HG03095 (cell line): ENCODE results near the gene SNAI3.
A peak's percentile ranks its signal among the peaks of the same experiment; 100 is the strongest.

Experiments
- ATAC-seq: cut with Tn5 transposase; IDR thresholded peaks from one replicate; pipeline ENCODE4 v1.9.1; 2021; ENCODE audit warnings: moderate library complexity; ENCODE audit not compliant: unreplicated experiment

The SNAI3 gene

DNA sequence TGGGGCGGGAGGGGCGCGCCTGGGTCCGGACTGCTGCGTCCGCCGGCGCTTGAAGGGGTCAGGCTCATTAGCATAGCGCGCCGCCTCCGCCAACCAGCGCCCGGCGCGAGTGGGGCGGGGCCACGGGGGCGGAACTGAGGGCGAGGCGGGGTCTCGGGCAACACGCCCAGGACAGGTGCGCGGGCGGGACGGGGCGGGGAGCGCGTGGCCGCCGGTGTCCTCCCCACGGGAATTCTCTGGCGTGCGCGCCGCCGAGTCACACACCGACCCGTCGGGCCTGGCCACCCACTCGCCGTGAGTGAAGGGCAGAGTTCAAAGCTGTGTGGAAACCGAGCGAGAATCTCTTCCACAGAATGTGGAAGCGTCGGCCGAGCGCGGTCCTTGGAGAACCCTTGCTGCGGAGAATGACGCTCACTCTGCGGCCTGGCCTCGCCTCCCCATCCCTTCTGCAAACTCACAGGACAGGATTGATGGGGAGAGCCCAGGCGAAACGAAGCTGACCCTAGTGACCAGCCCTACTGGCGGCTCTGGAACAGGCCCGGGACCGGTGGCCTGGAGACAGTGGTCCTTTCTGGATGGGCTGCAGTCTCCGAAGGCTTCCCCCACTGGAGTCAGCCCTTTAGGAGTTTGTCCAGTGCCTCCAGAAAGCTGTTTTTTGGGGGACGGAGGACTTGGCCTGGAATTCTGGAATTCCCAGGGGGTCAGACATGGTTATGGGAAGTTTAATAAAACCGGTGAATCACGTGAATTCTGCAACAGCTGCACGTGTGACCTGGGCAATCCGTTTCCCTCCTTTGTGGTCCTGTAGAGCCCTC is at the start of gene SNAI3:
Gene SNAI3, minus strand, starts transcription at position 69 of the 815 bp plus-strand sequence. CDS start 101 bp downstream, outside the sequence.
- ATAC-seq, result peak; percentile 61

DNA sequence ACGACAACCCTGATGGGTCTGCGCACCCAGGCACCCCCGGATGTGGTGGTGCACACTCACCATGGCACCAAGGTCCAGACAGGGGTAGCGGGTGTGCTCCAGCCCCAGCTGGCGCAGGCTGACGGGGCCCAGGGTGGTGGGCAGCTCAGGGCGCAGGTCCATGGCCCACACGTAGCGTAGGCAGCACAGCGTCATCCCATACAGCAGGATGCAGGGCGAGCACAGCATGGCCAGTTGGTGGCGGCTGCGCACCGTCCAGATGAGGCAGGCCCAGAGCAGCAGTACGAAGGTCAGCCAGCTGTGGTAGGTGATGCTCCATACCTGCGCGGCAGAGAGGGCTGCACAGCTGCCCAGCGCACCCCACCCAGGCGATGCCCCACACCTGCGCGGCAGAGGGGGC is 49.8 kb upstream of the SNAI3 start:
- ATAC-seq, result no peak

DNA sequence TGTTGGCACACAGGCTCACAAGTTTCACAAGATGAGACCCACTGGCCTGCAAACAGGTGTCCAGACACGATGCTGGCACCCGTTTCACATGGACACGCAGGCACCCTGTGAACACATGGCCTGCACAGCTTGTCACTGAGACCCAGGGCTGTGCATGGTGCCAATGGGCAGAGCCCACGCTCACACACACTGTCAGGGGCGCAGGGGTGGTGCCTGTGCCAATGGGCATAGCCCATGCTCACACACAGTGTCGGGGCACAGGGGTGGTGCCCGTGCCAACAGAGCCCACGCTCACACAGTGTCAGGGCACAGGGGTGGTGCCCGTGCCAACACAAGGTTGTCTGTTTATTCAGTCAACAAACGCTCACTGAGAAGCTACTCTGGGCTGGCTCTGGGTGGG is 49.3 kb upstream of the SNAI3 start:
- no peak for ATAC-seq

DNA sequence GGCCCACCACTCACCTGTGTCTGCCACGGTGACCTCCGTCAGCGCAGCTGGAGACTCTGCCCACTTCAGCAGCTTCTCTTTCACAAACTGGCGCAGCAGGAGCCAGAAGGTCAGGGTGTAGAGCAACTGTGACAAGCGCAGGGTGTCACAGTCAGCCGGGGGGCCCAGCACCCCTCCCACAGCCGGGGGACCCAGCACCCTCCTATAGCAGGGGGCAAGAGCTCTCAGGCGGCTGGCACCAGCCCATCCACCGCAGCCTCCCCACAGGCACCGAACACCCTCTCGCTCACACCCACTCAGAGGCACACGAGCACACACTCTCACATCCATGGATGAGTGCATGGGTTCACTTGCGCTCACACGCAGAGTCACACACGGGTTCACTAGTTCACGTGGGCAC is 48.8 kb upstream of the SNAI3 start:
- no peak for ATAC-seq

DNA sequence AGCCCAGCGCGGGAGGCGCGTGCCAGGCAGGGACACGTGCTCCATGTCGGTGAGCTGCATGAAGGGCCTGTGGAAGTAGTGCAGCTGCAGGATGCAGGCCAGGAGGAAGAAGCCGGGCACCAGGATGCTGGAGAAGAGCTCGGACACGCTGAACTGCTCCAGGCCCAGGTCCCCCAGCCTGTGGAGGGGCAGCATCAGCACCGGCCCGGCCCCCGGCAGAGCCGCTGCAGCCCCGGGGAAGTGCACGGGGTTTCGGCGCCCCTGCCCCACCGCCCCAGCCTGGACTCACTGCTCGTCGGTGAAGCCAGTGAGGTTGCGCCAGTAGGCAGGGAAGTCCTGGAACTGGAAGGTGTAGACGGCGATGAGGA is 48.0 kb upstream of the SNAI3 start:
- ATAC-seq, result no peak

DNA sequence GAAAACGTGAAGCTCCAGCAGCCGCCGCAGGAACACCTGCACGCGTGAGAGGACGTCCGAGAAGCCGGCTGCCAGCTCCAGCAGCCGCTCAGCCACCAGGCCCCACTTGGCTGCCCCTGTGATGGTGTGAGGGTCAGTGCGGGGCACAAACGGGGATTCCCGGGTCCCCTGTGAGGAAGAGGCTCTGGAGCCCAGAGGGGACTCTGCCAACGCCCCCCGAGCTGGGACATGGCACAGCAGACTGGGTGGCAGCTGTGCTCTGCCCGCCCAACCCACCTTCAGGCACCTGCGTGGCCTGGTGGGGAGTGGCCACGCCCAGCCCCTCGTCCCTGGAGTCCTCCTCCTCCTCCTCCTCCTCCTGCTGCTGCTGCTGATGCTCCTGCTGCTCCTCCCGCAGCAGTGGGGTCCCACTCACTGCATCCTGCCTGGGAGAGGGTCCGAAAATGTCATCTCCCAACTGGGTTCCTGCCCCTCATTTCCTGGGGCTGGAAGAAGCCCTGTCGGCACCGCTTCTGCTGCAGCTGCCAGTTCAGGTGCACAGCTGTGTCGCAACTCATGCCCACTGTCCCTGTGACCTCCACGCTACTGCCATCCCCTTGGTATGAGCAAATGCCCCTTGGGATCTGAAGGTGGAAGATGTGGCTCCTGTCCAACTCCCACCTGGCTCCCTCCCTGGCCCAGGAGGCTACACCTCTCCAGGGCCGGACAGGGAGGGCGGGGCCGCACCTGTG is 47.5 kb upstream of the SNAI3 start:
- no peak for ATAC-seq

DNA sequence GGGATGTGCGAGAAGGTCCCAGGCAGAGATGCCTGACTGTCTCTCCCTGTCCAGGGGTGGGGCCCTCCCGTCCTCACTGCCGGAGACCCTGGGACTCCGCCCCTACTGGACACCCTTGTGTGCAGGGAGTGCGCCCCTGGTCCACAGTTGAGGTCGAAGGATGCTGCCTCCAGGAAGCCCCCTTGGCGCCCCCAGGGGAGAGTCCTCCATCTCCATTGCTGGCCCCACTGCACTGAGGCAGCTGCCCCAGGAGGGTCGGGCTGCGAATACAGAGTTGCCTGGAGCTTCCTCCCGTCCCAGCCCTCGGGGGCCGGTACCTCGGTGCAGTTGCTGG is 46.6 kb upstream of the SNAI3 start:
- ATAC-seq, result no peak

DNA sequence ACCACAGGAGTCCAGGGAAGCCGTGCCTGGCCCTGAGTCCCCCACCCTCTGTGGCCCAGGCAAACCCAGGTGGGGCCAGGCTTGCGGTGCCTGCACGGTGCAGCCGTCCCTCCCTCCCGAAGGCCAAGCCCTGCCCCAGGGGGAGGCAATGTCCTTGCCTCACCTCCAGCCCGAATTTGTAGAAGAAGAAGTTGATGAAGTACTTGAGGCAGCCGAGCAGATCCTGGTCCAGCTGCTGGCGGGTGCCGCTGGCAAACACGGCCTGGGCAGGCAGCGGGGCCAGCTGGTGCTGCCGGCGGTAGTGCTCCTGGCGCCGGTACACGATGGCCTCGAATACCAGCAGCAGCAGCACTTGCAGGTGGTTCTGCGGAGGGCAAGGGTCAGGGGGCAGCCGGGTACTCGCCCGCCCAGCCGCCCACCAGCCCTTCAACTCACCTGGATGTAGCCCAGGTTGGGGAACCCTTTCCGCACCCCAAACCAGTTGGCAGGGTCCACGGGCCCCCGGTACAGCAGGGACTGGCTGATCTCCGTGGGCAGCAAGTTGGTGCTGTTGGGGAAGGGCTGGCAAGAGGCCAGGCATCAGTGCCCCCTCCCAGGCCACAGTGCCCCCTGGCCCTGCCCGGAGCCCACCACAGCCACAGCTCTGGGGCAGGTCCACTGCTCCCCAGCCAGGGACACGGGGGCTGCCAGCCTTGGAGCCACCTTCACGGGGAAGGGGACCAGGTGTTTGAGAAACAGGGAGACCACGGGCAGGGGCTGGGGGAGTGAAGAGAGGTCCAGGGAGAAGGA is 46.1 kb upstream of the SNAI3 start:
- no peak for ATAC-seq

DNA sequence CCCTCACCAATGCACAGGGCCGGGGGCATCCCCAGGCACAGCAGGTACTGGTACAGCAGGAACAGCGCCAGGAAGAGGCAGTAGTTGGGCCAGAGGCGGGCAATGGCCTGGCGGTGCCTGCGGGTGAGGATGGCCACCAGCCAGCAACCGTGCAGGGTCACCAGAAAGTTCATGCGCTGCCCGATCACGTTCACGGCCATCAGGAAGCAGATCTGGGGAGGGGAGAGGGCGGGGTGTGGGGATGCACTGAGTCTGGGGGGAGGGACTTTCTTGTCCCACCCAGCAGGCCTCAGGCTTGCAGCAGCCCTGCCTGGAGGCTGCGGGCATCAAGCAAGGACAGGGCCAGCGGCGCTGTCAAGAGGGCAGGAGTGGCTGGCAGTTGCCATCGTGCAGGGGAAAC is 45.4 kb upstream of the SNAI3 start:
- no peak for ATAC-seq

DNA sequence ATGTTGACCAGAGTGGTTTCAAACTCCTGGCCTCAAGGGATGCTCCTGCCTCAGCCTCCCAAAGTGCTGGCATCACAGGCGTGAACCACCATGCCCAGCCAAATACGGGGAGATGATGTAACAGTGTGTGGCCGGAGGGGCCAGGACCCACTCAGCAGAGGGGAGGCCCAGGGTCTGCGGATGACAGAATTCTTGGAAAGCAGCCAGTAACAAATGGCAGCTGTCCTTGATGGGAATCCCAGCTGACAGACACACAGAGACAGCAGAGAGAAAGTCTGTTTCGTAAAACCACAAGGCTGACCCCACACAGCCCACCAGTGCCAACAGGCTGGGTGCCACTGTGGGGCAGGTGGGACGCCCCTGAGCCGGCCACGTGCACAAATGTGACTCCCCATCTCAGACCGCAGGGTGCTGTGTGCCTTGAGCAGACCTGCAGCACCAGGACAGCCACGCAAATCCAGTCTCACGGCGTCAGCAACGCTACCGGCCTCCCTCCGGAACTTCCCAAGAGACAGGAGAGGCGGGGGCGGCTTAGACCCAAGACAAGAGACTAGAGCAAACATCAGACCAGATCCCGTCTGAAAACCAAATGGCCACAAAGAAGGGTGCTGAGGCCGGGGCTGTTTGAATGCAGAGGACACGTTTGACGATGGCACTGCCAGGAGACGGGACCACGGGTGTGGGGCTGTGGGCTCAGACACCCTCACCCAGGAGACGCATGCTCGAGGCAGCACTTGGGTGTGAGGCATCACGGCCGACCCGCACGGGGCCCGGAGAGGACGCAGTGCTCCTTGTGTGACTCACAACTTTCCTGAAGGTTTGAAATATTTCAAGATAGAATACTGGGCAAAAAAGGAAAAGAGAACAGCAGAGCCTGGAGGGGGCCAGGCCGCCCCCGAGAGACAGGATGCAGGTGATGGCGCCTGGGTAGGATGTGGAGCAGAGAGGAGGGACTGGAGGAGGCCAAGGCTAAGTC is 44.6 kb upstream of the SNAI3 start:
- ATAC-seq, result no peak

DNA sequence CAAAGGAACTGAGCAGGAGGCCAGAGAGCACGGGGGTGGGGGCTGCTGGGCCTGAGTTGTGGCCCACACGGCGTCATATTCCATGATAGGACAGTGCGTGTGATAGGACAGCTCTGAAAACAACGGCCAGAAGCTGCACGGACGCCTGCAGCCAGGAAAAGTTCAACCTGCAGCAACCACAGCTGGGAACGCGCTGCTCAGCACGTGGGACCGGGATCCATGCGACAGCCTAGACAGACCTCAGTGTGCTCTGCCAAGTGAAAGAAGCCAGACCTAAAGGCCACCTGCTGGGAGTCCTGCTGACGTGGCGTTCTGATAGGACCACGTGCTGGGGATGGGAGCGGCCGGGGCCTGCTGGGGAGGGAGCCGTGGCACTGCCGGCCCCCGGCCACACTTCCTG is 41.6 kb upstream of the SNAI3 start:
- no peak for ATAC-seq

DNA sequence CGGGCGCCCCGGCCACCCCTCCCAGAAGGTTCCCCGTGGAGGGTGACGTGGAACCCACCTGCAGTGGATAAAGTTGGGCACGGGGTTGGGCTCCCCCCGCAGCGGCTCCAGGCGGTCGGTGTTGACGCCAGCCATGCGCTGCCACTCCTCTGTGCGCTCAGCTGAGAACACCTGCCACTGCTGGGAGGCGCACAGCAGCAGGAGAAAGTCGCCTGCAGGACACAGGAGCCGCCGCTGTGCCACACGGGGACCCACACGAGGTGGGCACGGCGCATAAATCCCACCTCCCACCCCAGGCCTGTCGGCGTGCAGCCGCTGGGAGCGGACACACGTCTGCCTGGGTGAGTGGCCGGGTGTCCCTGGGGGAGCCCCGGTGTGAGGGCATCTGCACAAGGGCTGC is 40.7 kb upstream of the SNAI3 start:
- ATAC-seq, result no peak

DNA sequence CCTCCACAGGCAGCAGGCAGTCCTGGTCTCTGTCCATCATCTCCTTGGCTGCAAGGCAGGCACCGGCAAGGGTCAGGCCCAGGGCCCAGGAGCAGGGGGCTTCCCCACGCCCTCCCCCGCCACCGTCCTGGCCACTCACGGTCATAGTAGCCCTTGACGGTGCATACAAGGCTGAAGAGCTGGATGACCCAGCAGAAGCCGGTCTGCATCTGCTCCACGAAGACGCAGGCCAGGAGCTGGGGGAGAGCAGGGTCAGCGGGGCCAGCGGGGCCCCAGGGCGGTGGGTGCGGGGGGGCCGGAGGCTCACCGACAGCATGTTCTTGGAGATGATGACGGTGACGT is 40.1 kb upstream of the SNAI3 start:
- ATAC-seq, result no peak

DNA sequence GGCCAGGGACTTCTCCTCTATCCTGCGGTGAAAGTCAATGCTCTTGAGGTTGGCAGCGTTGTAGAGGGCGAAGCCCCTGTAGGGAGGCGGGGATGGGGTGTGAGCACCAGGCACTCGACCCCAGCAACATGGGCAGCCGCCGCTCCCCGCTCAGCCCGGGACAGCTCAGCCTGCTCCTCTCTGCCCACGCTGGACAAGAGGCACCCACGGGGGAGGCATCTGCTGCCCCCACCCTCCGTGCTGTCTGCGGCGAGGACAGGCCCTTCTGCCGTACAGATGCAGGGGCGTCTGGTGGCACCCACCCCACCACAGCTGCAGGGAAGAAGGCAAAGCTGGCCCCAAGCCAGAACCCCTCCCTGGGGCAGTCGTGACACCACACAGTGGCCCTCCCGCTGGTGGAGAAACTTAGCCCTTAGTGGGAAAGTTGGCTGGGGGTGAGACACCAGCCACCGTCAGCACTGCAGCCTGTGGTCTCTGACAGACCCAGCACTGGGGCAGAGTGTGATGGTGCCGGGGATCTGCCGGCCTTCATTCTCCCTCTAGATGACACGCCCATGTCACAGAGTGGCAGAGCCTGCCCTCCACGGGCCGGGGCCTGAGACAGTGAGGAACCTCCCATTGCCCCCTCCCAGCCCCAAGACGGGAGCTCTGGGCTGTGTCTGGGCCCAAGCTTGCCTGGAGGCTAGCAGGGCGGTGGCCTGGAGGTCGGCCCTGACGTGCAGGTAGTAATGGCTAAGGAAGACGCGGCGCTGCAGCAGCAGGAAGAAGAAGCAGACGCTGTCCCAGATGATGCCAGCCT is 39.5 kb upstream of the SNAI3 start:
- no peak for ATAC-seq

DNA sequence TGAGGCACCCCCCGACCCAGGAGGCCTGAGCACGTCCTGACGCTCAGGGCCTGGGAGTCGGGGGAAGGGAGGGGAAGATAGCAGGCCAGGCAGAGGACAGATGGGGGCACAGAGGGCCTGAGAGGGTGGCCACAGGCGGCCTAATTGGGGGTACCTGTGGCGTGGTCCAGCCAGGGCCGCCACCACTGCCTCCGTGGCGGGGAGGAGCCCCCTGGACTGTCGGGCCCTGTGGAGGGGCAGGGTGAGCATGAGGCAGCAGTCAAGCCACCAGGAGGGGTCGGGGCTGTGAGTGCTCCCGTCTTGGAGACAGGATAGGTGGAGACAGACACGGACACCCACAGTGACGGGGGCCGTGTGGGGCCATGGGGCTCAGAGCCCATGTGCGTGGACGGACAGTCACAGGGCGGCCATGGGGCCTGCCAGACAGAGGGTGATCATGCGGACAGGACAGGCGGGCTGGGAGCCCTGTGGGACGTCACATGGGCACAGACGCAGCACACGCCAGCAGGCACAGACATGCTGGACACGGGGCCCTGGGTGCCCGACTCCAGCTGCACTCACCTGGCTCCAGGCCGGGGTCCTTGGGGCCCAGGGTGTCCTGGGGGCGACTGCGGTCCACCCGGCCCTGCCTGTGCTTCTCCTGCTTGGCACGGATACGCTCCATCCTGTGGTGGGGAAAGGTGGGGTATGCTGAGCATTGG is 38.7 kb upstream of the SNAI3 start:
- ATAC-seq, result no peak

DNA sequence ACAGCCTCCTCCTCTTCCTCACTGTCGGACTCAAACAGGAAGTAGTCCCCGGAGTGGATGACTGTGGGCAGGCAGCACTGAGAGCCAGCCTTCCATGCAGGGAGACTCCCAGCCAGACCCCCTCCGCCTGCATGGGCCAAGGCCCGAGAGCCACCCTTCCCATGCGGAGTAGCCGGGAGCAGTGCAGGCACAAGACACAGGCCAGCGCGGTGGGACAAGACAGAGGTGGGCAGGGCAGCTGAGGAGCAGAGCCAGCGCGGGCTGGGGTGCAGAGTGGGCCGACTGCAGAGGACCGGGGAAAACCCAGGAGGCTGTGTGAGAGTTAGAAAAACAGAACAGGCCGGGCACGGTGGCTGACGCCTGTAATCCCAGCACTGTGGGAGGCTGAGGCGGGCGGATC is 37.6 kb upstream of the SNAI3 start:
- ATAC-seq, result no peak

DNA sequence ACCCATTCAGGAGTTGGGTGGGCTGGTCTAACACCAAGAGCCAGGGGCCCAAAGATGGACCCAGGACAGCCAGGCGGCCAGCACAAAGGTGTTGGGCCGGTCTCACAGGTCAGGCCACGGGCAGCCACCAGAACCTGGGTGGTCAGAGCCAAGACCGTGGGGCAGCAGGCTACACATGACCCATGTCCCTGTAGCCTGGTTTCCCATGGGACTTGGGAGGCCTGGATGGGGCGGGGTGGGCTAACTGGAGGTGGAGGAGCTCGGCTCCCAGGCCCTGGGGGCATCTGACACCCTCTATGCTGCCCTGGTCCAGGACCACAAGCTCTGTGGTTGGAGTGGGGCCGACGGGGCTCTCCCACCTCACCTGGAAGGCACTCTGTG is 37.2 kb upstream of the SNAI3 start:
- no peak for ATAC-seq

DNA sequence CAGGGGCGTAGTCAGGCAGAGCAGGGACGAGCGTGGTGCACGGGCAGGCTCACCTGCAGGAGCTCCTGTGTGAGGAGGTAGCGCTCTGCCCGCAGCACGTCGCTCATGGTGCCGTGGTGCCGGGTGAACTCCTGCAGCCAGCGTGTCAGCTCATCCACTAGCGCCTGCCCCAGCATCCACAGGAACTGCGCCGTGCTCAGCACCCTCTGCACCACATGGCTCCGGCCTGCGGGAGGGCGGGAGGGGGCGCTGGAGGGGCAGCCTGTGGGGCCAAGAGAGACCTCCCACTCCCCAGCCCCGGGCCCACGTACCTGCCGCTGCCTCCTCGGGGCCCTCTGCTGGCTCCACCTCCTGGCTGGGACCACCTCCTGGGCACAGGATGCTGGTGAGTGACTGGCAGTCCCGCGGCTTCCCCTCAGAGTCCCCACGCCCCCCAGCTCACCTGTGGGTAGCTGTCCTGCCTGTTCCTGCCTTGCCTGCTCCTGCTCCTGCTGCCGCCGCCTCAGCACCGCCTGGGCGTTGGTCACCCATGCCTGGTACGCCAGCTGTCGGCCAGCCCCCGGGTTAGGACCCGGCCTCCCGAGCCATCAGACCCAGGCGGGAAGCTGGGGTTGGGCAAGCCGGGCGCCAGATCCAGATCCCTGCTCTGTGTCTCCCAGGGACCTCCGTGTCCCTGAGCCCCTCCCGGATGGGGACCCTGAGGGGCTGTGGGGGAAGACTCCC is 36.6 kb upstream of the SNAI3 start:
- no peak for ATAC-seq
